WI38 (cell line): Measurements from ENCODE around the gene PDCD2L.
"Not testable (repeated sequence)": the region's sequence is repeated elsewhere in the genome, so short reads cannot be mapped to it uniquely, and the experiment has no call there.

Experiments used
- H3K4me3 ChIP-seq: 2 replicates; pipeline ENCODE4 v1.5.1; 2011; ENCODE audit warnings: low read depth, mild to moderate bottlenecking, control low read depth, low read length
- TF ChIP-seq, protein P1 (sequence below): IDR thresholded peaks from 2 replicates; pipeline ENCODE4 v1.5.1; 2012; ENCODE audit warnings: low read depth, mild to moderate bottlenecking, control low read depth, low read length

Gene PDCD2L

DNA sequence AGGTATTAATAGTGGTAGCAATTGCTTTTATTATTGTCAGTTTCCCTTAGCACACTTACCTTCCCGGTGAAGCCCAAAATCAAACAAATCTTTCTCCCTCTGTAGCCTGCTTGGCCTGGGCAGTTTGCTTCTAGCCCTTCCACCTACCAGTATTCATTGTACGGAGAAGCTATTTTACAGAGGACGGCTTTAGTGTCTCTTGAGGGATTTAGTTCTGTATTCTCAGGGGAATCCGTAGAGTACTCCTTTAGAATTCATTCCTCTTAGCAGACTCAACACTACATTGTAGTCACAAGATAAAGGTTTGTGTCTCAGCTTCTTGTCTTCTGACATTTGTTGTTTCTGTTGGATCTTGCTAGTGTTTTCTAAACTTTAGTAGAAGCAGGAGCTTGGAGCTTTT lies 53.2 kb downstream of the PDCD2L start:
- TF ChIP-seq, protein P1, sequence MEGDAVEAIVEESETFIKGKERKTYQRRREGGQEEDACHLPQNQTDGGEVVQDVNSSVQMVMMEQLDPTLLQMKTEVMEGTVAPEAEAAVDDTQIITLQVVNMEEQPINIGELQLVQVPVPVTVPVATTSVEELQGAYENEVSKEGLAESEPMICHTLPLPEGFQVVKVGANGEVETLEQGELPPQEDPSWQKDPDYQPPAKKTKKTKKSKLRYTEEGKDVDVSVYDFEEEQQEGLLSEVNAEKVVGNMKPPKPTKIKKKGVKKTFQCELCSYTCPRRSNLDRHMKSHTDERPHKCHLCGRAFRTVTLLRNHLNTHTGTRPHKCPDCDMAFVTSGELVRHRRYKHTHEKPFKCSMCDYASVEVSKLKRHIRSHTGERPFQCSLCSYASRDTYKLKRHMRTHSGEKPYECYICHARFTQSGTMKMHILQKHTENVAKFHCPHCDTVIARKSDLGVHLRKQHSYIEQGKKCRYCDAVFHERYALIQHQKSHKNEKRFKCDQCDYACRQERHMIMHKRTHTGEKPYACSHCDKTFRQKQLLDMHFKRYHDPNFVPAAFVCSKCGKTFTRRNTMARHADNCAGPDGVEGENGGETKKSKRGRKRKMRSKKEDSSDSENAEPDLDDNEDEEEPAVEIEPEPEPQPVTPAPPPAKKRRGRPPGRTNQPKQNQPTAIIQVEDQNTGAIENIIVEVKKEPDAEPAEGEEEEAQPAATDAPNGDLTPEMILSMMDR, result no peak
- no peak overlapping the region for H3K4me3 ChIP-seq

DNA sequence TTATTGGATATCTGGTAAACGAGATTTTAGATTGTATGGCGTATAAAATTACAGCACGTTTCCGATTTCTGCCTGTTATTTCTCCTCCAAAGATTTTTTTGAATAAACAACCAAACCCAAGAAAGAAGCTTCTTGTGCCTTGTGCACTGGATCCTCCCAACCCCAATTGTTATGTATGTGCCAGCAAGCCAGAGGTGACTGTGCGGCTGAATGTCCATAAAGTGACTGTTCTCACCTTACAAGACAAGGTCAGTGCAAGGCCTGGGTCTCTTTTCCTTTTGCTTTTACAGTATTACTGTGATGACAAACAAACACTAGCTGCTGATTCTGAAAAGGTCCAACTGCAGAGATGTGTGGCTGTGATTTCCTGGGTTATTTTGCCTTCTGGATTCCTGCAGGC lies 54.5 kb downstream of the PDCD2L start:
- H3K4me3 ChIP-seq, result no peak overlapping the region
- TF ChIP-seq, protein P1, result no peak

DNA sequence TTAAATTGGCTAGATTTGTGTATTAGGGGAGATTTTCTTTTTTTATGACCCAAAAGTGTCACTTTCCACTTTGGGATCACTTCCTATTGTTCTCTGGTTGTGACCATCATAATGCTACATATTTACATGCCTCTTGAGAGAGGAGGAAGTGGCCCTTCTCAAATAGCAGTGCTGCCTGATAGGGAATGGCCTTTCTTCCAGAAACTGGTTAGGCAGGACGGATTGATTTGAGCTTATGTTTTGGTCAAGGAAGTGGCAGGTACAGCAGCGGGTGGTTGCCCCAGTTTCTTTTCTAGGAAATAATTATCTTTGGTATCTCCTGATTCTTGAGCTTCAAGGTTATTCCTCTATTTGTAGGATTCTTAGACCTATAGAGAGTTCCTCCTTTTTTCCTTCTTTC lies 55.4 kb downstream of the PDCD2L start:
- TF ChIP-seq, protein P1, result no peak
- no peak overlapping the region for H3K4me3 ChIP-seq

DNA sequence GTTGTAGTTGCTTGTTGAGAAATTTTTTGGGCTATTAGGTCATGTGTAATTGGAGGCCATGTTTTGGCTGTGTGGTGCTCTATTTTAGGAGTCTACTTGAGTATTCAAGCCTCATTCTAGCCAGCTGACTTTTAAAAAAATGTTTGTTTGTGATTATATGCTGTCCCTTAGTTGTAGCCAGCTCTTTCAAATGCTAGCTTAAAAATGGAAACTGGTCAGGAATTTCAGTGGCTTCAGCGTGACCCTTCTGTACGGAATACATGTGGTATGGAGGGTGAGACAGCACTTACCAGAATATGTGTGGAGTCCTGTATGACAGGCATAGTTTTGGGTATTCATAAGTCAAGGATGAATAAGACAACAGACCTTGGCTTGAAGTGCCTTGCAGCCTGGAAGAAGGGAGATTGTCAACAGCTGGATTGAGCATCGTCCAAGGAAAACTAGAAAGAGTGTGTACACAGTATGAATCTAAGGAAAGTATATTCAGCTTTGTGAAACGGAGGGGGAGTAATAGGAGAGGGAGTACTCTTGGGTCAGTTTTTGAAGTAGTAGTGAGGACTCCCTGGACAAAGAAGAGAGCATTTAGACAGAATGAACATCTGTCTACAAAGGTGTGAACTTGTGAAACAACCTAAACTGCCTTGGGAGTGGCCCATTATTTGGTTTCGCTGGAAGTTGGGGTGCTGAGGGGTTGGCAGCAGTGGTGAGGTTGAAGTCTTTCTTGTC lies 57.3 kb downstream of the PDCD2L start:
- TF ChIP-seq, protein P1, result no peak
- H3K4me3 ChIP-seq, result no peak overlapping the region

DNA sequence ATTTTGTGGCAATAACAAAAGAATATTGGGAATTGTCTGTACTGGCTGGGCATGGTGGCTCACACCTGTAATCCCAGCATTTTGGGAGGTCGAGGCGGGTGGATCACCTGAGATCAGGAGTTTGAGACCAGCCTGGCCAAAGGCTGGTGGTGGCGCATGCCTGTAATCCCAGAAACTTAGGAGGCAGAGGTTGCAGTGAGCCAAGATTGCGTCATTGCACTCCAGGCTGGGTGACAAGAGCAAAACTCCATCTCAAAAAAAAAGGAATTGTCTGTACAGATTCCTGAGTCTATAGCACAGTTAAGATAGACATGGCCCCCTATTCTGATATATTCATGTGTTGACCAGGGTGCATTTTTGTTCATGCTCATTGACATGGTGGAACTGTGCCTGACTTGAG lies 60.6 kb downstream of the PDCD2L start:
- H3K4me3 ChIP-seq, result not testable (repeated sequence)

DNA sequence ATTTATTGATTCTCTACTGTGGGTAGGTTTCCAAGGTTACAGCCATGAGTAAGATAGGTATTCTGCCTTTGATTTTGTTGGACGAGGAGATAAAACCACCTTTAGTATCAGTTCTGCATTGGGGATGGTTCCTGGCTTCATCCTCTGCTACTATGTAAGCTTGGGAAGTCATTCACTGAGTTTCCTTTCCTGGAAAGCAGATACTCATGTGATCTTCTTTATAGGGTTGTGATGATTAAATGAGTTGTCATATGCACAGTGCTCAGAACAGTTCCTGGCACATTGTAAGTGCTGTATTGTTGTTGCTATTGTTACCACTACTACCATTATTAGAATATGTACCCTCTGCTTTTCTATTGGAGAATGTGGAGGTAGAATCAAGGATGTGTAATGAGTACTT lies 64.2 kb downstream of the PDCD2L start:
- TF ChIP-seq, protein P1, result no peak
- no peak overlapping the region for H3K4me3 ChIP-seq

DNA sequence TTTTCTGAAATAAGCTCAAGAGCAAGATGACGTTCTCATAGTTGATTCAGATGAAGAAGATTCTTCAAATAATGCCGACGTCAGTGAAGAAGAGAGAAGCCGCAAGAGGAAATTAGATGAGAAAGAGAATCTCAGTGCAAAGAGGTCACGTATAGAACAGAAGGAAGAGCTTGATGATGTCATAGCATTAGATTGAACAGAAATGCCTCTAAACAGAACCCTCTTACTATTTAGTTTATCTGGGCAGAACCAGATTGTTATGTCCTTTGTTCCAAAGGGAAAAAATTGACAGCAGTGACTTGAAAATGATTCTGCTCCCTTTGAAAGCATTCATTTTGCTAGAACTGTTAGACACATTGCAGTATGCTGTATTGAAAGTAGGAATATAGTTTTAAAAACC lies 64.8 kb downstream of the PDCD2L start:
- H3K4me3 ChIP-seq, result not testable (repeated sequence)

DNA sequence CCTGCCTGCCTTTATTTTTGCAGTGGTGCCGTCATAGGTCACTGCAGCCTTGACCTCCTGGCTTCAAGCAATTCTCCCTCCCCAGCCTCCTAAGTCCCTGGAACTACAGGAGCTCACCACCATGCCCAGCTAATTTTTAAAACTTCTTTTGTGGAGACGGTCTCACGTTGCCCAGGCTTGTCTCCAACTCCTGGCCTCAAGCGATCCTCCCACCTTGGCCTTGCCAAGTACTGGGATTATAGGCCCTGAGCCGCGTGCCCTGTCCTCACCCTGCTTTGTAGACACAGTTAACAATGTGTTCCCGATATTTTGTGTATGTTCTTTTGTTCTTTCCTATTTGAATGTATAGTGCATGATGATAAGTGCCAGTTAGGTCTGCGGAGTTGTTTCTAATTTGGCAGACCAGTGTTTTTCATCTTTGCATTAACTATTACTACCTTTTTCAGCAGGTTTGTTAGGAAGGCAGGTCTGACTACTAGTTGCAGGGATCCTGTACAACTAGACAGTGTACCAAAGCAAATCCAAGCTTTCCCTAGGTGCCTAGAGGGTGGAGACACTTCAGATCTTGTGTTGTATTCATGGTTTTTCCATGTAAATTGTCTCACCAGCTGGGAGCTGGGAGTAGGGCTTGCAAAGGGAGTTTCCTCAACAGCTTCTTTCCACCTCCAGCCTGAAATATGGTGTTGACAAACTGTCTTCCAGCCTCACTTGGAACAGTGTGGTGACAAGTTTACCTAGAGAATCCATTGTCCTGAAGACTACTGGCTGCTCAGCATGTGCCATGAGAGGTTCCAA lies 67.9 kb downstream of the PDCD2L start:
- TF ChIP-seq, protein P1, result no peak
- no peak overlapping the region for H3K4me3 ChIP-seq
